ENCODE measurements around the gene SLK.

Gene SLK

GRCh38 chr10:104040862-104041789 lies 74.2 kb downstream of the SLK start:
- H3K4me3 ChIP-seq (ENCODE audit: low read length), result no peak overlapping the region
- no peak for DNase-seq (ENCODE audit: low read depth, low spot score)

DNA sequence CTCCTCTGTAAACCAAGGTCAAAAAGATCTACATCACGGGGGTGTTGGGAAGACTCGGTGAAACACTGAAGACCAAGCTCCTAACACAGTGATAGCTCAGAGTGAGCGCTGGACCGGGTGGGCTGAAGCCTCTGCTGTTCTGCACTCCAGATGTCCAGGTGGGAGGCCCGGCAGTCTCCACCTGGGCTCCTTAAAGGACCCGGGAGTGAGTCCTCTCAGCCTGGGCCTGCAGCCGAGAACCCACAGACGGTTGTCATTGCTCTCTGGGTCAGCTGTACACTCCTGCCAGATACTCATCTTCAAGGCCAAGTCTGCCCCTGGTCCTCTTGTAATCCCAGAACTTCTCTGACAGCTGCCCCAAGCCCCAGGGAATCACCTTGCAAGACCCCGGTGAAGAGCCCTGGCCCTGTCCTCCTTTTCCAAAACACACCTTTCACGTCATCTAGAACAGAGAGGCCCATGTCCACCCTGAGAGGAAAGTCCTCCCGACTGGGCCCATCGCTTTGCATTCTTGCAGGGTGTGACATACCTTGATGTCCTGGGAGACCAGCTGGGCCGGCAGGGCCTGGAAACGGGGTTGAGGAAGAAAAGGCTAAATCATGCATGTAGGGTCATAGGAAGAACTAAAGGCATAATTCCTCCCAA lies 75.1 kb downstream of the SLK start:
- no peak for DNase-seq (ENCODE audit: low read depth, low spot score)
- no peak overlapping the region for H3K4me3 ChIP-seq (ENCODE audit: low read length)

DNA sequence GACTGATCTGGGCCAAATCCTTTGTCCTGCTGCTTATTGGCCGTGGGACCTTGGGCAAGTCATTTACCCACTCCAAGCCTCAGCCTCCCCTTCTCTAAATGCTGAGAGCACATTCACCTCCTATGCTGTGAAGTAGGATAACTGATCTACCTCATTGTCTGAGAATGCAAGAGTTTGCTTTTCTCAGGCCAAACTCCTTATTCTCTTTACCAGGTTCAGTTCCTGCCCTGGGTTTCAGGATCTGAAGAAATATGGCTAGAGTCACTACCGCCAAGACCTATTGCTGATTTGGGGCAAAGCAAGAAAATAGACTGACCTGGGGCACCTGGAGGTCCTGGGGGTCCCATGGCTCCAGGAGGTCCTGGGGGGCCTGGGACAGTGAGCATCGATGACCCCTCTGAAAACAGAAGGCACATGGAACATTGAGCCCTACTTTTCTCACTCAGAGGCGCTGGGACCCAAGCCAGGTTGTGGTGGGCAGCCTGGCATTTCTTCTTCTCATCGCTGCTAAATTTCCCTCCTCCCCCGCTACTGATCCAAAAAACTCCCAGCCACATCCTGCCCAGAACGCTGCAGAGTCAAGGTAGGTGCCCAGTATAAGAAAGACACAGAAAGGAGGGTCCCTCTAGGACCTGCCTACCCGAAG lies 76.4 kb downstream of the SLK start:
- H3K4me3 ChIP-seq (ENCODE audit: low read length), result no peak overlapping the region
- DNase-seq (ENCODE audit: low read depth, low spot score), result no peak

GRCh38 chr10:104043854-104044253 lies 76.9 kb downstream of the SLK start:
- no peak for DNase-seq (ENCODE audit: low read depth, low spot score)
- no peak overlapping the region for H3K4me3 ChIP-seq (ENCODE audit: low read length)

DNA sequence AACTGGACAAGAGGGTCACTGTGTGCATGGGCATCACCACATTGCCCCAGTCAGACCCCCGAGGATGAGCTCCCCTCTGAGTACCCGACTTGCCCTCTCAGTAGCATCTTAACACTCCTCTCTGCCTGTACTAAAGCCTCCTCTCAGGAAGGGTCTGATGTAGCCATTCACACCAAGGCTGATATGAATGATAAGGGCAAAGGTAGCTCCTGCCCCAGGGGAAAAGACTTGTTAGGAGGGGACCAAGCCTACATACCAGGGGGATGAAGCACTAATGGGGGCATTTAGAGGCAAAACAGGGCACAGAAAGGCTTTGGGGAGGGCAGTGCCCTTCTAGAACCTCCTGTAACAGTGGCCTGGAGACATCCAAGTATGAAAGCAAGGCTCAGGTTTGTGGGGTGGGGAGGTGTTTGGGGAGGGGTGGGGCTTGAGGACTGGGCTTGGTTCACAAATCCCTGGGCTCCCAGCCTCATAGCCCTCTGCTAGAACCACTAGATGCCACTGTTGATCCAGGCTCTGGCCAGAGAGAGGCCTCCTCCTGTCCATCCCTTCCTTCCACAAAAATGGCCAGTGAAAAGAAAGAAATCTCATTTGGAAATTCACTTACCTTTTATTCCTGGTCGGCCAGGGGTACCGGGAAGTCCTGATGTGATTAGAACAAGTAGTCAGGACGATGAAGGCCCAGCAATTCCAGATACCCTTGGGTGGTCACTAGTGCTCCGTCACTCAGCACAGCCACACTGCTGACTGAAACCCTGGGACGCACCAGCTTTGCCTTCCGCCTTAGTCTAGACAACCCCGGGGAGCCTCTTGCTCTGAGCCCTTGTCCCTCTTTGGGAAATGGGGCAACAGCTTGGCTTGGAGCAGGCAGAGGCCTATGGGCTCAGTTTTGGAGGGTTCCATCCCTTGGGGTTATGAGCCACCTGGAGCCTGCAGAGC lies 78.5 kb downstream of the SLK start:
- DNase-seq (ENCODE audit: low read depth, low spot score), result no peak
- no peak overlapping the region for H3K4me3 ChIP-seq (ENCODE audit: low read length)

DNA sequence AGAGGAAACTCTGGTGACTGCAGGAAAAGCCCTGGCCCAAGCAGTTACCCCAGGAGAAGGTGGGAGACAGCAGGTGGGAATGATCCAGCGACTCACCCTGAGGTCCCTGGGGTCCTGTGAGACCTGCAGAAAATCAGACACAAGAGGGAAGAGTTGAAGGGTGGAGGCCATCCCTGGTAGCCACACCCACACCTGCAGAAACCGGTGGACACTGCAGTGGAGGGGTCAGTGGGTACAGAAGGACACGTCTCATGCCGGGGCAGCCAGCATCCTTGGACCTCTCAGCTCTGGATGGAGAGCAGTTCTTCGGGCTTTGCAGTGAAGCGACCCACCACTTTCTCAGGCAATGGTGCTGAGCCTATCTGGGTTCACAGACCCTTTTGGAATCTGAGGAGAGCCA lies 79.7 kb downstream of the SLK start:
- H3K4me3 ChIP-seq (ENCODE audit: low read length), result no peak overlapping the region
- DNase-seq (ENCODE audit: low read depth, low spot score), result no peak

DNA sequence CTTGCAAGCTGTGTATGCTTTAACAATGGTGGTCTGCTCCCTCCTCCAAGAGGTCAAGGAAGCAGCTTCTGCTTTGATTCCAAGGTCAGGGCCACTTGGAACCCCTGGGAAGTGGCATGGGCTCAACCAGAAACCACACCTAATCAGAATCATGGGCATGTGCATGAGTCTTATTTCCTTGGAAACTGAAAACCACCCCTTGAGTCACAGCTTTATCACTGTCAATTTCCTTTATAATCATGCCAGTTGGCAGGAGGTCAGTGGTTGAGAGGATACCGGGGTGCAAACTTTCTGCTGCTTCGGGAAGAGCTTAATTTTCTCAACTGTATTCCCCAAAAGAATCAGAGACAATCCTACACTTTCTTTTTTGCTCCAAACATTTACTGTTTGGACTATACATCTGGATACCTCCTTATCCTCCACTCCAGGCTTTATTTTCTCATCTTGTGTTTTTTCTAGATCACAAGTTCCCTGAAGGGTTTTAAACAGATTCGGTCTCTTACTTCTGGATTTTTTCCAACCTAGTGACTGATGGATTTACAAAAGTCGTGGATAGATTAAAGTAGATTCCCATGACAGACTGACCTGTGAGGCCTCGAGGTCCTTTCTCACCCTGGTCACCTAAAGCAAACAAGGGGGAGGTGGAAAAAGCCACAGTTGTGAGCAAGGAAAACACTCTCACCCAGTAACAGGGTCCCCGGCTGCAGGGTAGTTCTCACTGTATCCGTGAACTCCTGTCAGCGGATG lies 82.7 kb downstream of the SLK start:
- no peak for DNase-seq (ENCODE audit: low read depth, low spot score)
- no peak overlapping the region for H3K4me3 ChIP-seq (ENCODE audit: low read length)

GRCh38 chr10:104052431-104052830 lies 85.5 kb downstream of the SLK start:
- no peak overlapping the region for H3K4me3 ChIP-seq (ENCODE audit: low read length)
- DNase-seq (ENCODE audit: low read depth, low spot score), result no peak

GRCh38 chr10:104053201-104053600 lies 86.3 kb downstream of the SLK start:
- DNase-seq (ENCODE audit: low read depth, low spot score), result no peak
- H3K4me3 ChIP-seq (ENCODE audit: low read length), result no peak overlapping the region

DNA sequence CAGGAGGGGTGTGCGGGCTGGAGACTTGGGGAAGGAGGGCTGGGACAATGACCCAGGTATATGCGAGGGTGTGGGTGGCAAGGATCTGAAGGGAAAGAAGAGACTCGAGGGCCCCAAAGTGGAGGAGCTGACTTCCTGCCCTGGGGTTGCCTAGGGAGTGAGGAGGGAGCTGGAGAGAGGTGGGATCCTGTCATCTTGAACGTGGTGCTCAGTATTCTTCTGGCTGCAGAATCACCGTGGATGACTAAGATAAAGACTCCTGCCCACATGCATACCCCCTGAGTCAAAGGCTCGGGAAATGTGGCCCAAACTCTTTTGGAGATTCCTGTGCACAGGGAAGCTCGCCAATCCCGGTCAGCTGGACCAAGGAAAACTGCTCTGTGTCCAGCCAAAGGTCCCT lies 87.5 kb downstream of the SLK start:
- no peak overlapping the region for H3K4me3 ChIP-seq (ENCODE audit: low read length)
- no peak for DNase-seq (ENCODE audit: low read depth, low spot score)

GRCh38 chr10:104056619-104057273 lies 89.8 kb downstream of the SLK start:
- H3K4me3 ChIP-seq (ENCODE audit: low read length), result no peak overlapping the region
- DNase-seq (ENCODE audit: low read depth, low spot score), result no peak

GRCh38 chr10:104057717-104058116 lies 90.8 kb downstream of the SLK start:
- H3K4me3 ChIP-seq (ENCODE audit: low read length), result no peak overlapping the region
- DNase-seq (ENCODE audit: low read depth, low spot score), result no peak

DNA sequence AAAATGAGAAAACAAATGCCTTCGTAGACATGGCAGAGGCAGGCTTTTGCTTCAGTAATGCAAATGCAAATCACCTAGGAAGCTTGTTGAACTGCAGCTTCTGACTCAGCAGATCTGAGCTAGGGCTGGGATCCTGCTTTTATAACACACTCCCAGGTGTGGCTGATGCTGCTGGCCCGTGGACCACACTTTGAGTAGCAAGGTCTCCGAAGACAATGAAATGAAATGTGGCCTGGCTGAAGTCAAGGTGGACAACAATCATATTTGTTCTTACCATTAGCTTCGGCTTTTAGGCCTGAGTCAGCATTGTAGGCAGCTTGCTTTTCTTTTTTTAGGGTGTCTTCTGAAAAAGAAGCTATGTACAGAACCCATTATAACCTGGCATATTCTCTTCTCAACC lies 92.4 kb downstream of the SLK start:
- DNase-seq (ENCODE audit: low read depth, low spot score), result no peak
- H3K4me3 ChIP-seq (ENCODE audit: low read length), result no peak overlapping the region

DNA sequence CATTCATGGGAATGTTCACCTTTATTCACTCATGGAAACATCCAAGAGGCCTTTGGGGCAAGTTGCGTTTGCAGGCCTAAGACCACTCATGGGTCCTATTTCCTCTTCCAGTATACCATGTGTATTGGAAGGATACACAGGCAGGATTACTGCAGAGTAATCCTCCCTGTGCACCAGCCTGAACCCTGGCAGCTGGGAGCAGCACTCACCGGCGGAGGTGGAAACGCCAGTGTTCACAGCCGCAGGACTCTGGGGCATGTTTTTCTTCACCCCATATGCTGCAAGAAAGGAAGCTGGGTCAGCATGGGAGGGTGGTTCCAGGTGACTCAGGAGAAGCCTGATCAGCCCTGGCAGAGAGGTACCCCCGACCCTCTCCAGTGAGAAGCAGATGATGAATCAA lies 94.3 kb downstream of the SLK start:
- DNase-seq (ENCODE audit: low read depth, low spot score), result no peak
- H3K4me3 ChIP-seq (ENCODE audit: low read length), result no peak overlapping the region

DNA sequence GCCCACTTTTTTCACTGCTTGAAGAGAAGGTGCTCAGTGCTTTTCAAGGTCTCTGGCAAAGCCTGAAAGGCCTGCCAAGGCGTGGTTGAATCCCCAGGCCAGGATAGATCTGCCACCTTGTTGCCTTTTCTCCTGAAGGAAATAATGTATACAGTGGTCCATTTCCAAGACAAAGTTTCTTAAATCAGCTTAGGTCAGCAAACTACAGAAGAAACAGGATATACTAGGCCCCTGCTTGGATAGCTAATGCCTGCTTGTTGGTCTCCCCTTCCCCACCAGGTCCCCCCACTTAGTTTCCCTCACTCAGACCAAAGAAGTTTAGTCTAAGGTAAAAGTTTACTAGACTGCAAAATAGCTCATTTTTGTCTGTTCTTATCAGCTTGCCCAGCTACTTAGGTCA lies 98.8 kb downstream of the SLK start:
- DNase-seq (ENCODE audit: low read depth, low spot score), result no peak
- H3K4me3 ChIP-seq (ENCODE audit: low read length), result no peak overlapping the region

GRCh38 chr10:104066945-104067344 lies 100.0 kb downstream of the SLK start:
- DNase-seq (ENCODE audit: low read depth, low spot score), result no peak
- H3K4me3 ChIP-seq (ENCODE audit: low read length), result no peak overlapping the region

GRCh38 chr10:104067525-104067924 lies 100.6 kb downstream of the SLK start:
- no peak for DNase-seq (ENCODE audit: low read depth, low spot score)
- no peak overlapping the region for H3K4me3 ChIP-seq (ENCODE audit: low read length)

GRCh38 chr10:104069613-104070012 lies 102.7 kb downstream of the SLK start:
- peak; percentile 43 for DNase-seq (ENCODE audit: low read depth, low spot score)
- no peak overlapping the region for H3K4me3 ChIP-seq (ENCODE audit: low read length)
